Urinary bladder (tissue), 4 donors: Measurements from ENCODE around the gene FBN3. TPM values are rescaled to one million over a fixed set of nuclear protein-coding genes. Genes with fewer than 3 reads are reported as not detected.

Experiments
- DNase-seq: peaks from one replicate; pipeline ENCODE4 v3.0.0-alpha.2; 2015; ENCODE audit errors: extremely low spot score
- H3K27ac ChIP-seq: one replicate; pipeline ENCODE4 v1.5.1; 2013; ENCODE audit warnings: low read depth, mild to moderate bottlenecking, moderate library complexity
- H3K36me3 ChIP-seq: one replicate; pipeline ENCODE4 v1.6.1; 2013; ENCODE audit warnings: mild to moderate bottlenecking, moderate library complexity; ENCODE audit not compliant: insufficient read depth
- H3K4me1 ChIP-seq: one replicate; pipeline ENCODE4 v1.6.1; 2013; ENCODE audit warnings: mild to moderate bottlenecking, moderate library complexity; ENCODE audit not compliant: insufficient read depth
- H3K4me3 ChIP-seq: one replicate; pipeline ENCODE4 v1.5.1; 2013; ENCODE audit warnings: low read depth, low read length
- WGBS: extraction: QIAGEN DNeasy Blood & Tissue Kit; methylation state at CpG from one replicate; pipeline ENCODE4 v1.1.7; 2013; 5-methylcytosine and 5-hydroxymethylcytosine counted together
- polyA plus RNA-seq: library from polyadenylated mRNA; stranded (reverse); fragments of 200-250 nt; gene quantifications from one replicate; pipeline ENCODE4 v1.2.3, GENCODE V29; 2013
- total RNA-seq: library from RNA; depleted of rRNA; stranded (reverse); fragments of >200 nt; gene quantifications from one replicate; pipeline ENCODE4 v1.2.3, GENCODE V29; 2014
- donor health status: healthy with polysubstance abuse.
- donor health status: healthy.

FBN3 gene
- total and polyA plus RNA-seq, 2 donors = 2.3 TPM; not detected in 1

- no peak for DNase-seq
- no peak overlapping the region for H3K27ac ChIP-seq
- no peaks in the 10 kb centered on the region for H3K4me1 ChIP-seq
- no peak overlapping the region for H3K4me3 ChIP-seq
- WGBS = 93% methylated on average over 4 of the region's 4 CpGs
- H3K36me3 ChIP-seq = no peaks in the 10 kb centered on the region
Measured at GRCh38 chr19:8056533-8056932, 92.9 kb downstream of the FBN3 start.

DNA sequence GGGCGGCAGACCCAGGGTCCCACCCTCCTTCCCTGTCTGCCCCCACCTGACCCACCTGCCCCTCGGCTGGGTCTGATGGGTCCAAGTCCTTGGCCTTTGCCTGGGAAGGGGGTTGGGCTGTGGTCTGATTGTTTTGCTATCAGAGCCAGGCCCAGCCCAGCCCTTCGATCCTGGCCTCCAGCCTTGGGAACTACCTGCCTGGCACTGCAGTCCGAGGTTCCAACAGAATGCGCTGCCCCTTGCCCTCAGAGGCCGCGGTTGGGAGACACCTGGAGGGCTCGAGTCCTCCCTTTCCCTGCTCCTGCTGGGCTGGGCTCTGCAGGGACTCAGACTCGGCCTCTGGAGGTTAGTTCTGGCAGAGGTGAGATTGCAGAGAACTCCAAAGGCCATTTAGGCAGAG lies 95.2 kb downstream of the FBN3 start:
- Histone ChIP-seq H3K4me1 (no peaks in the 10 kb centered on the region), H3K27ac (no peak overlapping the region), H3K36me3 (no peaks in the 10 kb centered on the region), H3K4me3 (no peak overlapping the region)
- no peak for DNase-seq
- WGBS = 48% methylated on average over 9 of the region's 9 CpGs

DNA sequence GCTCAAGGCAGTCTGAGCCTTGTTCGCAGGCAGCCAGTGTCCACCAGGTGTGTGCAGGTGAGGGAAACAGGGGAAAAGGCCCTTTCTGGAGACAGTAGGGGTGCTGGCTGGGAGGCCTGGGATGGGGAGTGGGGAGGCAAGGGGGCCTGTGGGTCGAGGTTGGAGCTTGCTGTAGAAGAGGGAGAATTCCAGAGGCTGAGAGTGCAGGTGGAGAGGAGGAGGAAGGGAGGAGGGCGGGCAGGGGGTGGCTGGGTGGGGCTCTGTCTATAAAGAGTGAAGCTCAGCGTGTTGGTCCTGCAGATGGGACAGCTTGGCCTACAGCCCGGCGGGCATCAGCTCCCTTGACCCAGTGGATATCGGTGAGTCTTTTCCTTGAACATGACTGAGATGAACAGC lies 96.9 kb downstream of the FBN3 start, which contains the start of gene CCL25:
CCL25 (plus strand) TSS at position 297 of the 396 bp plus-strand sequence. CDS start 290 bp downstream, outside the sequence.
- WGBS = 59% methylated on average over 7 of the region's 7 CpGs

GRCh38 chr19:8050274-8051096 lies 98.9 kb downstream of the FBN3 start:
- no peak overlapping the region for H3K27ac ChIP-seq
- peak; percentile 28 for DNase-seq
- no peaks in the 10 kb centered on the region for H3K36me3 ChIP-seq
- no peak overlapping the region for H3K4me3 ChIP-seq
- H3K4me1 ChIP-seq = no peaks in the 10 kb centered on the region
- 7% methylated on average over 49 of the region's 49 CpGs for WGBS

More for the DNA sequence above, 96.9 kb downstream of the FBN3 start, which contains the start of gene CCL25:
- Histone ChIP-seq H3K36me3 (no peaks in the 10 kb centered on the region), H3K4me3 (no peak within 1 kb of the TSS), H3K27ac (no peak within 1 kb of the TSS), H3K4me1 (no peaks in the 10 kb centered on the region)
- no peak for DNase-seq

DNA sequence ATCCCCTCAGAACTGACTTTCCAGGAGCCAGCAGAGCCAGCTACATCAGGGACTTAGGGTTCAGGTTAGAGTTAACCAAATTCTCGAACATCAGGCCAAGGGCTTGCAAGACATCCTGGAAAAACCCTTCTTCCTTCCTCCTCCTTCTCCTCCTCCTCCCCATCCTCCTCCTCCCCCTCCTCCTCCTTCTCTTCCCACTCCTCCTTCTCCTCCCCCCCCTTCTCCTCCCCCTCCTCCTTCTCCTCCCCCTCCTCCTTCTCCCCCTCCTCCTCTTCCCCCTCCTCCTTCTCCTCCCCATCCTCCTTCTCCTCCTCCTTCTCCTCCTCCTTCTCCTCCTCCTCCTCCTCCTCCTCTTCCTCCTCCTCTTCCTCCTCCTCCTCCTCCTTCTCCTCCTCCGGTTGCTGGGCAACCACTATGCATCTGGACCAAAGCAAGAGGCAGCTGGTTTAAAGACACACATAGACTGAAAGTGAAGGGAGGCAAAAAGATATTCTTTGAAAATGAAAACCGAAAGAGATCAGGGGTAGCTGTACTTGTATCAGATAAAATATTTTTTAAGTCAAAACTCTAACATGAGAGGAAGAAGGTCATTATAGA lies 102.7 kb downstream of the FBN3 start:
- no peaks in the 10 kb centered on the region for H3K4me1 ChIP-seq
- WGBS = 62% methylated on average over 3 of the region's 3 CpGs
- DNase-seq = no peak

DNA sequence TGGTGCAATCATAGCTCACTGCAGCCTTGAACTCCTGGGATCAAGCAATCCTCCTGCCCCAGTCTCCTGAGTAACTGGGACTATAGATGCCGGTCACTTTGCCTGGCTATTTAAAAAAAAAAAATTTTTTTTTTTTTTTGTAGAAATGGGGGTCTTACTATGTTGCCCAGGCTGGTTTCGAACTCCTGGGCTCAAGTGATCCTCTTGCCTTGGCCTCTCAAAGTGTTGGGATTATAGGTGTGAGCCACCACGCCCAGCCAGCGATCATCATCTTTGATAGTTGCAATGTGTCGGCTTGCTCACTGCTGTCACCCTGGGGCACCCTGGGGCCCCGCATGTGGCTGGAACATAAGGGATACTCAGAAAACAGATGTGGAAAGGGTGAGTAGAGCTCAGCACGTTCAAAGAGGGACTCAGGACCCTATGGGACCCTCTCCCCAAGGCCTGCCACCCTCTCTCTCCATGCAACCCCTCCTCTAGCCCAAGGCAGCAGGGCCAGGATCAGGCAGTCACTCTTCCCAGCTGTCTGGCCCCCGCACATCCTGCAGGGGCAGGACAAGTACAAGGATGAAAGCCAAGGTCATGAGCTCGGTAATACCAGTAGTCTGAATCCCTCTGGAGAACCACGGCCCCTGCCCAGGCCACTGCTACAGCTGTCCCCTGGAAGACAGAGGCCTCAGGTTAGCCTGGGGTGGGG lies 103.4 kb downstream of the FBN3 start:
- no peak for DNase-seq
- WGBS = 62% methylated on average over 10 of the region's 10 CpGs
- H3K27ac ChIP-seq = no peak overlapping the region
- H3K4me1 ChIP-seq = no peaks in the 10 kb centered on the region
- H3K4me3 ChIP-seq = no peak overlapping the region
- H3K36me3 ChIP-seq = no peaks in the 10 kb centered on the region

More for the DNA sequence above, 102.7 kb downstream of the FBN3 start:
- Histone ChIP-seq H3K27ac (no peak overlapping the region), H3K36me3 (no peaks in the 10 kb centered on the region), H3K4me3 (no peak overlapping the region)

- no peak for DNase-seq
Measured at GRCh38 chr19:8044018-8044417, 105.4 kb downstream of the FBN3 start.

DNA sequence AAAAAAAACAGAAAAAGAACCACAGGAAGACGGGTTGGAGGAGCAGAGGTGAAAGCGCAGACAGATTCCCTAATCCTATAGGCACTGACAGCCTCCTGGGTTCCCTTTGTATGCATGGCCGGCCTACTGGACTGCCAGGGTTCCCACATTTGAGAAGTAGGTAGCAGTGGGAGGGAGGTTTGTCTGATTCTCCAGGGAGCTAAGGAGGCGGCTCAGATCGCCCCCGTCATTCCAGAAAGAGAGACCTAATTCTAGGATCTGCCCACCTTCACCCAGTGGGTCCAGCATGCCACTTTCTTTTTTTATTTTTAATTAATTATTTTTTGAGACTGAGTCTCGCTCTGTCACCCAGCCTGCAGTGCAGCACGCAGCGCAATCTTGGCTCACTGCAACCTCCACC lies 106.5 kb downstream of the FBN3 start:
- no peak for DNase-seq
- 89% methylated on average over 9 of the region's 9 CpGs for WGBS
- no peaks in the 10 kb centered on the region for H3K4me1 ChIP-seq
- H3K4me3 ChIP-seq = no peak overlapping the region
- H3K27ac ChIP-seq = no peak overlapping the region
- no peaks in the 10 kb centered on the region for H3K36me3 ChIP-seq

More at GRCh38 chr19:8044018-8044417, 105.4 kb downstream of the FBN3 start:
- no peaks in the 10 kb centered on the region for H3K4me1 ChIP-seq
- H3K36me3 ChIP-seq = no peaks in the 10 kb centered on the region
- no peak overlapping the region for H3K27ac ChIP-seq
- 85% methylated on average over 10 of the region's 10 CpGs for whole genome bisulfite sequencing
- no peak overlapping the region for H3K4me3 ChIP-seq

GRCh38 chr19:8041531-8041931 lies 107.9 kb downstream of the FBN3 start:
- H3K27ac ChIP-seq = no peak overlapping the region
- no peaks in the 10 kb centered on the region for H3K4me1 ChIP-seq
- WGBS = 70% methylated on average over 7 of the region's 7 CpGs
- H3K4me3 ChIP-seq = no peak overlapping the region
- DNase-seq = no peak
- H3K36me3 ChIP-seq = no peaks in the 10 kb centered on the region

GRCh38 chr19:8039231-8039630 lies 110.2 kb downstream of the FBN3 start:
- Histone ChIP-seq H3K4me3 (no peak overlapping the region), H3K4me1 (no peaks in the 10 kb centered on the region), H3K27ac (no peak overlapping the region), H3K36me3 (no peaks in the 10 kb centered on the region)
- no peak for DNase-seq
- 97% methylated on average over 3 of the region's 3 CpGs for WGBS

DNA sequence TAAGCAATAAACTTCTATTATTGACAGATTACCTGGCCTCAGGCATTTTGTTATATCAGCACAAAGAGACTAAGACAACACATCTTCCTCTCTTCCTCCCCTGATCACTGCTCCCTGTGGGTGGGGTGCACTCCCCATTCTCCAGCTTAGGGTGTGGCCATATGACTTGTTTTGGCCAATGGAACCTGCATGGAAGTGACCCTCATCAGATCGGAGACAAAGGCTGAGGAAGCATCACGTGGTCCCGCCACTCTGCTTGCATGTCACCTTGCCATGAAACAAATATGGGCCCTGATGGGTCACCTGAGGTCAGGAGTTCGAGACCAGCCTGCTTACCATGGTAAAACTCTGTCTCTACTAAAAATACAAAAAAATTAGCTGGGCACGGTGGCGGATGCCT lies 110.6 kb downstream of the FBN3 start:
- Histone ChIP-seq H3K27ac (no peak overlapping the region), H3K4me1 (no peaks in the 10 kb centered on the region), H3K36me3 (no peaks in the 10 kb centered on the region), H3K4me3 (no peak overlapping the region)
- DNase-seq = no peak
- 75% methylated on average over 6 of the region's 6 CpGs for WGBS

- Histone ChIP-seq H3K27ac (no peak overlapping the region), H3K4me1 (no peaks in the 10 kb centered on the region), H3K36me3 (no peaks in the 10 kb centered on the region), H3K4me3 (no peak overlapping the region)
- WGBS = 63% methylated on average over 7 of the region's 7 CpGs
- DNase-seq = no peak
Measured at GRCh38 chr19:8036434-8037099, 112.8 kb downstream of the FBN3 start.

- 85% methylated on average over 6 of the region's 6 CpGs for WGBS
- Histone ChIP-seq H3K27ac (no peak overlapping the region), H3K4me3 (no peak overlapping the region), H3K36me3 (no peaks in the 10 kb centered on the region), H3K4me1 (no peaks in the 10 kb centered on the region)
- no peak for DNase-seq
Measured at GRCh38 chr19:8034178-8034525, 115.2 kb downstream of the FBN3 start.
